T47D (cell line): ENCODE measurements around the gene RPS6KA2.

ENCODE experiments used
- DNase-seq, 2 experiments: peaks; one replicate each; pipeline versions ENCODE4 v3.0.0 to v3.0.0-alpha.2; 2011 to 2012; ENCODE audit warnings: low read depth in 1 of 2, low spot score in 1 of 2
- JUND ChIP-seq: IDR thresholded peaks from 2 replicates; pipeline ENCODE4 v1.6.1; 2012; ENCODE audit warnings: low read depth
- in situ Hi-C: cut with HindIII; loops from 2 replicates; pipeline ENCODE4 v1.10.0; 2016; ENCODE audit warnings: low sequenced_read_pairs, low pct_unique_long_range_greater_than_20kb

The RPS6KA2 gene

DNA sequence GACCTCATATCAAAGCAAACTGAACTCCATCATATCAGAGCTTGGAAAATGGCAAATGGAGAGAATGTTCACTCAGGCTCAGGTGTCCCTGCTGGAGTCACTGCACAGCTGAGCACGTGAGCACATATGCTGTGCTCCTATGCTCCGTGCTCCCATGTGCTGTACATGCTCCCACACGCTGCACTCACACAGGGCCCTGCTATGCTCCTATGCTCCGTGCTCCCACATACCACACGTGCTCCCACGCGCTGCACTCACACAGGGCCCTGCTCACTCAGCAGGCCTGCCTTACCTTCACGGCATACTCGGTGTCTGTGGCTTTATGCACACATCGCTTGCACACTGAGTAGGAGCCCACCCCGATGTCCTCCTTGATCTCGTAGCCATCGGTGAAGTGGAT is 178.6 kb downstream of the RPS6KA2 start:
- in situ Hi-C loops = no loop called here
- TF ChIP-seq JUND = no peak
- no peak for DNase-seq

DNA sequence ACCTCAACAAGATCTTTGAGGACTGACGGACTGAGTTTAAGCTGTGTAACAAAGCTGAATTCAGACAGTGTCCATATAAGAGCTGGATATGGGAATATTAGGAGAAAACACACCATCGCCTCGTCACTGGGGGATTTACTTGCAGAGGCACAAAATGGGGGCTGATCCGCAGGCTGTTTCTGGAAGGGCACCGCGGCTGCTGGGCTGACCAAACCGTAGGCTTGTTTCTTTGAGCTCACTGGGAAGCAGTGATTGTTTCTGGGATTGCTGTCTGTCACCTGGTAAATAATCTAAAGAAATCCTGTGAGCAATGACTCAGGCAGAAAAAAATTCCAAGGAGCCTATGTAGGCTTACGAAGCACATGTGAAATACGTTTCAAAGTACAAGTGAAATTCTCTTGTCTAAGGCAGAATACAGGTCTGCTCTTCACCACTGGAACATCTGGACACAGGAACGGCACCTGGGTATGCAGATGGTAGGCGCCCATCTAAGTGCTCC is 180.4 kb downstream of the RPS6KA2 start:
- no peak for TF ChIP-seq JUND
- DNase-seq = no peak
- in situ Hi-C loops = no loop called here

DNA sequence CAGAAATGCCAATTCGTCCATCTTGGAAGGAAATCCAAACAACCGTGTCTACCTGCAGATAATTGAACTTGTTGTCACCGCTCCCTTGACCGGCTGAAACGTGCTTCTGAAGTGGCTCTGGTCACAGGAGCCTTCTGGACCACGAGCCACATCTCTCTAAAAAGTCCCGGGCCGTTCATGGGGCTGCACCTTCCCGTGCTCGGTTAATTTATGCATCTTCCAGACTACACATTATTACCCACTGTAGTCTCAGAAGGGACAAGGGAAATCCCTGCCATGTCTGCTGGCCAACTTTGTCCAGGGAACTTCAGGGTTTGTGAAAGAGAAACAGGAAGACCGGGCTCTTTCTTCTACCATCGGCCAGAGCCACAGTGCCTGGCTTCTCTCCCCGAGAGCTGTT is 180.9 kb downstream of the RPS6KA2 start:
- DNase-seq = no peak
- no peak for TF ChIP-seq JUND
- in situ Hi-C loops = no loop called here

DNA sequence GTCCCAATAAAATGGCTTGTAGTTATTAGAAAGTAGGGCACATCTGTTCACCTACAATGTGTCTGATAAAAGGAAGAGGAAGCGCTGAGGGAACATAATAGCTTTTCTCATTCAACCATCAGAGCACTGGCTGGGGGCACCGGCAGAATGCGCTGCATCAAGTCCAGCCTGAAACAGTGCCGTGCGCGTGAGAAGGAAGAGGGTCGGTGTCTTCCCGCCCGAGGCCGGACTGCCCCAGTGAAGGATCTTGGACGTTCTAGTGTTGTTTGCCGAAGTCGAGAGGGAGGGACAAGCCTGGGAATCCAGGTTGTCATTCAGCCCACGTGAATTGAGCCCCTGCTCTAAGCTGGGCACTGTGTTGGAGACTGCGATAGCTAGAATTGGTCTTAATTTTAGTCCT is 182.6 kb downstream of the RPS6KA2 start:
- DNase-seq = no peak
- TF ChIP-seq JUND = no peak
- in situ Hi-C loops = no loop called here

GRCh38 chr6:166443166-166443565 is 183.9 kb downstream of the RPS6KA2 start:
- TF ChIP-seq JUND = no peak
- DNase-seq = no peak
- in situ Hi-C loops = no loop called here

DNA sequence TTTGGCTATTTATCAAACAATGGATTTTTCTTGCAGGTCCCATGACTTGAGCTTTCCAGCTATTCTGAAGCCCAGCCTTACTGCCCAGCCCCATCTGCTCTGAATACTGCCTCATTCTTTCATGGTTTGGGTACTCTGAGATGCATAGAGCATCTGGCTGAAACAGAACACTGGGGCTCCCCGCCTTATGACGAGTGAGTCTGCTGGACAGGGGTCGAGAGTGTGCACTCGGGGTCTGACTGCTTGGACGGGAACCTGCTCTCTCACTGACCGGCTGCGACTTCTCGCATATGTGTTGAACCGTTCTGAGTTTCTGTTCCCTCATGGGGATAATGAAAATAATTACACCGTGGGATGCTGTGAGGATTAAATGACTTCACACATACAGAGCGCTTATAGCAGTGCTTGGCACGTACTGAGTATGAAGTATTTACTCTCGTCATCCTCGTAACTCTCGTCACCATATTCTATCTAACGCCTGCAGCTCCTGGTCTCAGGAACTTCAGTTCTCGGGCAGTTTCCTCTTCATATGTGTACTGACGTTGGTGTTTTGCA is 184.8 kb downstream of the RPS6KA2 start:
- in situ Hi-C loops = no loop called here
- no peak for TF ChIP-seq JUND
- DNase-seq = no peak

- no peak for TF ChIP-seq JUND
- in situ Hi-C loops = no loop called here
- no peak for DNase-seq
Measured at GRCh38 chr6:166441325-166442078, 185.5 kb downstream of the RPS6KA2 start.

DNA sequence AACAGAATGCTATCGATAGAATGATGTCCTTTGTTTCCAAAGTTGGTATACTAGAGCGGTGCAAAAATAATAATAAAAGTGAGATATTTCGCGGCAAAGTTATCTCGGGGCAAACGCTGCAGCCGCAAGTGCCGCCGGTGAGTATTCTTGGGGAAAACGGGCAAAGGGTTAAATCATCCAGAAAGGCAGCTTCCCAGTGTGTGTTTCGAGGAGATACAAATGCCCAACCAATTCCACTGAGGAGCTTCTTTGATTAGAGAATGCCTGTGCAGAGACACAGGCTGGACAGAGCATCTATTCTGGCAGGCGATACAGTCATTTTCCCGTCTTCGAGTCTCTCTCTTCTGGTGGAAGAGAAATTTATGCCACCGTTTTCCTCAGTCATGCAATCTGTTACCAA is 186.3 kb downstream of the RPS6KA2 start:
- in situ Hi-C loops = no loop called here
- no peak for TF ChIP-seq JUND
- no peak for DNase-seq

DNA sequence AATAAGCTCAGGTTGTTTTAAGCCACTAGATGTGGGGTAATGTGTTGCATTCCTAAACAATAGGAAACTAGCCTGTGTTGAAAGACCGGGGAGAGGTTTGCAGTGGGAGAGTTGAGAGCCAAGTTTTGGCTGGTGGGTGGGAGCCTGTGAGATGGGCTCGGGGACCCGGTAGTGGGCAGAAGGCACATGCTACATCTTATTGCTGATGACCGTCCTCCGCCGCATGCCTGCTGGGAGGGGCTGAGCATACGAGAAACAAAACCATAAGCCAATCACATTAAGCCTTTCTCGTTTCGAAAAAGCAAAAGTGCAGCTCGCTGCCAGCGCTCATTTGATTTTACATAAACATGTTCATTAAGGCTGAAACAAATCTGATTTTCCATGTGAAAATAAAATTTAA is 186.9 kb downstream of the RPS6KA2 start:
- TF ChIP-seq JUND = no peak
- DNase-seq = no peak
- in situ Hi-C loops = no loop called here

- TF ChIP-seq JUND = no peak
- DNase-seq = no peak
- in situ Hi-C loops = no loop called here
Measured at GRCh38 chr6:166439366-166440091, 187.5 kb downstream of the RPS6KA2 start.

GRCh38 chr6:166438211-166438861 is 188.7 kb downstream of the RPS6KA2 start:
- in situ Hi-C loops = no loop called here
- DNase-seq = no peak
- no peak for TF ChIP-seq JUND

DNA sequence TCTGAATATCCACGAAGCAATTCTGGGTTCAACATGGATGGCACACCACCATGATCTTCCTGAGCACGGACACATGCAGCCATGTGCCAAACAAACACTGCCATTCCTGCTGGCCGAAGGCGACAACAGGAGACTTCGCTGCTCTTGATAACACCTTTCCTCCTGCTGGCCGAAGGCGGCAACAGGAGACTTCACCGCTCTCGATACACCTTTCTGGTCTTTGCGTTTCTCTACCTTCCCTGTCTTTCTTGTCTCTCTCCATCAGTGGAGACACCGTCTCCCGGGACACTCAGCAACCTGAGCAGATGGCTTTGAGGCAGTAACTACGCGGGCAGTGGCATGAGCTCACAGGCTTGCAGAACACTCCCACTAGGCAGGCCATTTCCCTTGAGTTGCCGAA is 189.4 kb downstream of the RPS6KA2 start:
- in situ Hi-C loops = no loop called here
- no peak for TF ChIP-seq JUND

More for the DNA sequence above, 189.4 kb downstream of the RPS6KA2 start:
- no peak for DNase-seq
